Loucy (cell line): Measurements from ENCODE around the gene SMARCD3.

Experiments
- H2AFZ ChIP-seq: fragments of 200-600 bp; sonication (generic); 2 replicates; pipeline ENCODE4 v1.6.0; 2016; ENCODE audit warnings: antibody characterized with exemption, mild to moderate bottlenecking, low read length, moderate library complexity
- H3F3A ChIP-seq: fragments of 200-600 bp; 2 replicates; pipeline ENCODE4 v1.6.0; 2016; ENCODE audit warnings: antibody characterized with exemption, low read depth, mild to moderate bottlenecking
- H3K27me3 ChIP-seq: fragments of 200-600 bp; sonication (generic); 2 replicates; pipeline ENCODE4 v1.6.1; 2014; ENCODE audit warnings: low read length, mild to moderate bottlenecking; ENCODE audit not compliant: insufficient read depth, poor library complexity, severe bottlenecking
- H3K36me3 ChIP-seq: fragments of 200-600 bp; sonication (generic); 2 replicates; pipeline ENCODE4 v1.6.1; 2016; ENCODE audit warnings: low read length; ENCODE audit not compliant: insufficient read depth
- H3K4me1 ChIP-seq: fragments of 200-600 bp; sonication (generic); 2 replicates; pipeline ENCODE4 v1.5.1; 2014; ENCODE audit warnings: low read length, mild to moderate bottlenecking; ENCODE audit not compliant: insufficient read depth, poor library complexity, severe bottlenecking
- H3K4me2 ChIP-seq: fragments of 200-600 bp; sonication (generic); 2 replicates; pipeline ENCODE4 v1.6.0; 2014; ENCODE audit warnings: antibody characterized with exemption, low read length, low read depth, mild to moderate bottlenecking; ENCODE audit not compliant: poor library complexity, severe bottlenecking
- H3K4me3 ChIP-seq: fragments of 200-600 bp; sonication (generic); 2 replicates; pipeline ENCODE4 v1.5.1; 2014; ENCODE audit warnings: low read length, mild to moderate bottlenecking, mixed read lengths; ENCODE audit not compliant: poor library complexity, severe bottlenecking
- H3K79me2 ChIP-seq: fragments of 200-600 bp; sonication (generic); 2 replicates; pipeline ENCODE4 v1.6.1; 2014; ENCODE audit warnings: low read length; ENCODE audit not compliant: insufficient read depth
- H3K9ac ChIP-seq: fragments of 200-600 bp; sonication (generic); 2 replicates; pipeline ENCODE4 v1.6.0; 2014; ENCODE audit warnings: mild to moderate bottlenecking, low read depth, low read length, moderate library complexity; ENCODE audit not compliant: poor library complexity, severe bottlenecking
- H3K9me2 ChIP-seq: fragments of 200-600 bp; sonication (generic); replicated peaks from 2 replicates; pipeline ENCODE4 v1.6.1; 2016; ENCODE audit warnings: low read depth, low read length, mixed read lengths
- H3K9me3 ChIP-seq: fragments of 200-600 bp; sonication (generic); 2 replicates; pipeline ENCODE4 v1.6.1; 2014; ENCODE audit warnings: mild to moderate bottlenecking, antibody characterized with exemption, low read length, low read depth; ENCODE audit not compliant: insufficient read depth
- H4K20me1 ChIP-seq: fragments of 200-600 bp; sonication (generic); 2 replicates; pipeline ENCODE4 v1.6.0; 2014; ENCODE audit warnings: antibody characterized with exemption, low read length, mild to moderate bottlenecking; ENCODE audit not compliant: insufficient read depth, poor library complexity, severe bottlenecking
- EZH2phosphoT487 ChIP-seq: fragments of 200-600 bp; IDR thresholded peaks from 2 replicates; pipeline ENCODE4 v1.6.1; 2018; ENCODE audit warnings: antibody characterized with exemption, mild to moderate bottlenecking, moderate library complexity, borderline replicate concordance
- TF ChIP-seq, protein P1 (sequence below): fragments of 200-600 bp; sonication (generic); conservative IDR thresholded peaks from 2 replicates; pipeline ENCODE4 v1.5.1; 2014; ENCODE audit warnings: mild to moderate bottlenecking, antibody characterized with exemption, low read length

The SMARCD3 gene

DNA sequence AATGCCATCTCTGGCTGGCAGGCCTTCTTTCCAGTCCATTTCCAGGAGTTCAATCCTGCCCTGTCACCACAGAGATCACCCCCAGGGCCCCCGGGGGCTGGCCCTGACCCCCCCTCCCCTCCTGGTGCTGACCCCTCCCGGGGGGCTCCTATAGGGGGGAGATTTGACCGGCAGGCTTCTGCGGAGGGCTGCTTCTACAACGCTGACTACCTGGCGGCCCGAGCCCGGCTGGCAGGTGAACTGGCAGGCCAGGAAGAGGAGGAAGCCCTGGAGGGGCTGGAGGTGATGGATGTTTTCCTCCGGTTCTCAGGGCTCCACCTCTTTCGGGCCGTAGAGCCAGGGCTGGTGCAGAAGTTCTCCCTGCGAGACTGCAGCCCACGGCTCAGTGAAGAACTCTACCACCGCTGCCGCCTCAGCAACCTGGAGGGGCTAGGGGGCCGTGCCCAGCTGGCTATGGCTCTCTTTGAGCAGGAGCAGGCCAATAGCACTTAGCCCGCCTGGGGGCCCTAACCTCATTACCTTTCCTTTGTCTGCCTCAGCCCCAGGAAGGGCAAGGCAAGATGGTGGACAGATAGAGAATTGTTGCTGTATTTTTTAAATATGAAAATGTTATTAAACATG lies 10.2 kb downstream of the SMARCD3 start:
- Histone ChIP-seq H3K9ac (no peak overlapping the region), H3K79me2 (peaks cover 28% of the 10 kb centered on the region), H3K36me3 (peaks cover 23% of the 10 kb centered on the region; the same call in 1 of the 2 replicates), H3K9me3 (no peaks in the 10 kb centered on the region), H4K20me1 (peaks cover 38% of the 10 kb centered on the region), H2AFZ (no peak overlapping the region), H3K4me1 (peaks cover 19% of the 10 kb centered on the region), H3K4me2 (no peak overlapping the region), H3K4me3 (no peak overlapping the region), H3K27me3 (no peaks in the 10 kb centered on the region), H3F3A (no peaks in the 10 kb centered on the region), H3K9me2 (no peaks in the 10 kb centered on the region)
- TF ChIP-seq, protein P1, sequence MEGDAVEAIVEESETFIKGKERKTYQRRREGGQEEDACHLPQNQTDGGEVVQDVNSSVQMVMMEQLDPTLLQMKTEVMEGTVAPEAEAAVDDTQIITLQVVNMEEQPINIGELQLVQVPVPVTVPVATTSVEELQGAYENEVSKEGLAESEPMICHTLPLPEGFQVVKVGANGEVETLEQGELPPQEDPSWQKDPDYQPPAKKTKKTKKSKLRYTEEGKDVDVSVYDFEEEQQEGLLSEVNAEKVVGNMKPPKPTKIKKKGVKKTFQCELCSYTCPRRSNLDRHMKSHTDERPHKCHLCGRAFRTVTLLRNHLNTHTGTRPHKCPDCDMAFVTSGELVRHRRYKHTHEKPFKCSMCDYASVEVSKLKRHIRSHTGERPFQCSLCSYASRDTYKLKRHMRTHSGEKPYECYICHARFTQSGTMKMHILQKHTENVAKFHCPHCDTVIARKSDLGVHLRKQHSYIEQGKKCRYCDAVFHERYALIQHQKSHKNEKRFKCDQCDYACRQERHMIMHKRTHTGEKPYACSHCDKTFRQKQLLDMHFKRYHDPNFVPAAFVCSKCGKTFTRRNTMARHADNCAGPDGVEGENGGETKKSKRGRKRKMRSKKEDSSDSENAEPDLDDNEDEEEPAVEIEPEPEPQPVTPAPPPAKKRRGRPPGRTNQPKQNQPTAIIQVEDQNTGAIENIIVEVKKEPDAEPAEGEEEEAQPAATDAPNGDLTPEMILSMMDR: no peak
- TF ChIP-seq EZH2phosphoT487: no peak

DNA sequence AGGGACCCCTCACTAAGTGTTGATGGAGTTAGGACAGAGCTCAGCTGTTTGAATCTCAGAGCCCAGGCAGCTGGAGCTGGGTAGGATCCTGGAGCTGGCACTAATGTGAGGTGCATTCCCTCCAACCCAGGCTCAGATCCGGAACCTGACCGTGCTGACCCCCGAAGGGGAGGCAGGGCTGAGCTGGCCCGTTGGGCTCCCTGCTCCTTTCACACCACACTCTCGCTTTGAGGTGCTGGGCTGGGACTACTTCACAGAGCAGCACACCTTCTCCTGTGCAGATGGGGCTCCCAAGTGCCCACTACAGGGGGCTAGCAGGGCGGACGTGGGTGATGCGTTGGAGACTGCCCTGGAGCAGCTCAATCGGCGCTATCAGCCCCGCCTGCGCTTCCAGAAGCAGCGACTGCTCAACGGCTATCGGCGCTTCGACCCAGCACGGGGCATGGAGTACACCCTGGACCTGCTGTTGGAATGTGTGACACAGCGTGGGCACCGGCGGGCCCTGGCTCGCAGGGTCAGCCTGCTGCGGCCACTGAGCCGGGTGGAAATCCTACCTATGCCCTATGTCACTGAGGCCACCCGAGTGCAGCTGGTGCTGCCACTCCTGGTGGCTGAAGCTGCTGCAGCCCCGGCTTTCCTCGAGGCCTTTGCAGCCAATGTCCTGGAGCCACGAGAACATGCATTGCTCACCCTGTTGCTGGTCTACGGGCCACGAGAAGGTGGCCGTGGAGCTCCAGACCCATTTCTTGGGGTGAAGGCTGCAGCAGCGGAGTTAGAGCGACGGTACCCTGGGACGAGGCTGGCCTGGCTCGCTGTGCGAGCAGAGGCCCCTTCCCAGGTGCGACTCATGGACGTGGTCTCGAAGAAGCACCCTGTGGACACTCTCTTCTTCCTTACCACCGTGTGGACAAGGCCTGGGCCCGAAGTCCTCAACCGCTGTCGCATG lies 11.0 kb downstream of the SMARCD3 start:
- H3K9me2 ChIP-seq: no peaks in the 10 kb centered on the region
- H4K20me1 ChIP-seq: peaks cover 44% of the 10 kb centered on the region
- peaks cover 17% of the 10 kb centered on the region for H3K4me1 ChIP-seq
- no peak overlapping the region for H2AFZ ChIP-seq
- no peak overlapping the region for H3K4me3 ChIP-seq
- H3K9ac ChIP-seq: no peak overlapping the region
- H3K27me3 ChIP-seq: peaks cover 3% of the 10 kb centered on the region
- H3F3A ChIP-seq: no peaks in the 10 kb centered on the region
- peaks cover 35% of the 10 kb centered on the region for H3K79me2 ChIP-seq
- no peaks in the 10 kb centered on the region for H3K9me3 ChIP-seq
- no peak overlapping the region for H3K4me2 ChIP-seq
- peaks cover 23% of the 10 kb centered on the region; the same call in 1 of the 2 replicates for H3K36me3 ChIP-seq
- no peak for TF ChIP-seq EZH2phosphoT487
- TF ChIP-seq, protein P1: no peak

DNA sequence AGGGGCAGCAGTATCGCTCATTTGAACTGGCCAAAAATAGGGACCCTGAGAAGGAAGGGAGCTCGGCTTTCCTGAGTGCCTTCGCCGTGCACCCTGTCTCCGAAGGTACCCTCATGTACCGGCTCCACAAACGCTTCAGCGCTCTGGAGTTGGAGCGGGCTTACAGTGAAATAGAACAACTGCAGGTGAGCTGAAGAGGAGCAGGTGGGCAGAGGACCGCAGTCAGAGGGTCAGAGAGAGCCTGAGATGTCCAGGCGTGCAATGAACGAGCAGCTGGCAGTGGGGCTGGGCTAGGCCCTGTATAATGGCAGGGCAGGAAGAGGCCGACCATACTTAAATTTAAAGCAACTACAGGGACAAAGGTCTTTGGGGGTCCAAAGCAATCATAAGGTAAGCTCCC lies 12.1 kb downstream of the SMARCD3 start:
- H2AFZ ChIP-seq: no peak overlapping the region
- no peaks in the 10 kb centered on the region for H3F3A ChIP-seq
- no peaks in the 10 kb centered on the region for H3K9me2 ChIP-seq
- TF ChIP-seq, protein P1: no peak
- TF ChIP-seq EZH2phosphoT487: no peak
- H3K79me2 ChIP-seq: peaks cover 44% of the 10 kb centered on the region
- peaks cover 25% of the 10 kb centered on the region for H3K4me1 ChIP-seq
- H3K9ac ChIP-seq: no peak overlapping the region
- H3K9me3 ChIP-seq: no peaks in the 10 kb centered on the region
- H4K20me1 ChIP-seq: peaks cover 44% of the 10 kb centered on the region
- no peak overlapping the region for H3K4me3 ChIP-seq
- H3K36me3 ChIP-seq: peaks cover 23% of the 10 kb centered on the region; the same call in 1 of the 2 replicates
- H3K4me2 ChIP-seq: no peak overlapping the region
- peaks cover 5% of the 10 kb centered on the region for H3K27me3 ChIP-seq
